GM21390 (cell line): Measurements from ENCODE around the gene SF3B1.
"Not testable (repeated sequence)": the region's sequence is repeated elsewhere in the genome, so short reads cannot be mapped to it uniquely, and the experiment has no call there.

Source experiments
- ATAC-seq: cut with Tn5 transposase; IDR thresholded peaks from one replicate; pipeline ENCODE4 v1.9.1; 2021; ENCODE audit not compliant: unreplicated experiment

SF3B1 gene

DNA sequence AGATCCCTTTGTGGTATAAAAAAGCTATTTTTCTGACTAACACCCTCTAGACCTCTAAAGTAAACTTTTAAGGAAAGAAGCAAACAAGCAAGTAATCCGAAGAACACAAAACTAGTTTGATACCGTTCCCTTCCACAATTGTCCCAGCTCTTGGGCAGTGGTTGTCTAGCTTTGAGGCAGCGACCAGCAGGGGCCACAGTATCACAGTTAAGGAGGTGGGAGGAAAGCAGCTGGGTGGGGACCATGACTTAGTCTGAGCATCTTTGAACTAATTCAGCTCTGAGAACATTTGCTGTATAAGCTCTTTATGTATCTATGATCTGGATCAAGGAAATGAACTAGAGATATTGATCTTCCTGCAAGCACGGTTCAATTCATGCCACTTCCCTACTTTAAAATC is 51.0 kb downstream of the SF3B1 start:
- no peak for ATAC-seq

DNA sequence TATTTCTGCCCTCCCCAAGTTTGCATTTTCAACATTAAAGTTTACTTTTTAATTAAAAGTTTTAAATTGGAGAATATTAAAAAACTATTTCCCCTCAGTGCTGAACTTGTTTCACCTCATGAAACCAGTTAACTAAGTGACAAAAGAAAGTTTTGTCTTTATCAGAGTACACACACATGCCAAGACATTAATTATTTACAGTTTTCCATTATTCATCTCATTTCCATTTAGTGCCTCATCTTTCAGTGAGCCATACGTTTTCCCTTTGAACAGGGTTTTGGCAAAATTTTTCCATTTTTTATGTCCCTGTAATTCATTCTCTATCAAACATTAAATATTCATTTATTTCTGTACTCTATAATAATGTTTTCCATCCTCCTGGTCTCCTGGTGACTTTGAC is 53.2 kb downstream of the SF3B1 start:
- no peak for ATAC-seq

DNA sequence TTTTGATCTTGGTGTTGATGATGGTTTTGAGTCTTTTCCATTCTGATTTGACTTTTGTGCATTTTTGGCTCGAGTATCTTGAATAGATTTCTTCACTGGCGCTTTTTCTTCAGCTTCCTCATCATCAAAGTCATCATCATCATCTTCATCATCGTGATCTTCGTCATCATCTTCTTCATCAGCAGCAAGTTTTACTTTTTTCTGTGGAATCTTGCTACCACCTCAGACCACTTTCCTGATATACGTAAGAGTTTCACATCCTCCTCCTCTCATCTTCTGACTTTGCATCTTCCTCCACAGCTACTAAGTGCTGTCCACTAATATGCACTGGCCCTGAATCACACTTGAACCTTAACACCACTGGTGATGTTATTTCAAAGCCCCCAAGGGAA is 54.9 kb downstream of the SF3B1 start:
- ATAC-seq: not testable (repeated sequence)

DNA sequence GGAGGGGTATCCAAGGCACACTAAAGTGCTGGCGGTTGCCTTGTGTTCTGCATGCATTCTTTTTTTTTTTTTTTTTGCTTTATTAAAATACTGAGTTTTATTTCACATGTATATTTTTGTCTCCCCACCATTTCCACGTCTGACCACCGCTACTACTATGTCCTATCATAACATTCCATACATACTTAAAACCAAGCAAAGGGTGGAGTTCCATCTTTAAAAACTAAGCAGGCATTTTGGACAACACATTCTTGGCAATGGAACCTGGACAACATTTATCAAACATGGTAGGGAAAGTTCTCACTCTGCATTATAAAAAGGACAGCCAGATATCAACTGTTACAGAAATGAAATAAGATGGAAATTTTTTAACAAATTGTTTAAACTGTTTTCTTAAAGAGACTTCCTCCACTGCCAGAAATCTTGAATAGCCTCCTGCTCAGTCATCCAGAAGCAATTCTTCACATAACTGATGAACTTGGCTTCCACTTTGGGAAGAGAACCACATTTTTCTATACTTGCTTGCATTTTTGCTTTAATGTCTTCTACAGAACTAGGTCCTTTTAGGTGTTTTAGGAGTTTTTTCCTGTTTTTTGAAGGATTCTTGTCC is 55.4 kb downstream of the SF3B1 start:
- ATAC-seq: not testable (repeated sequence)

DNA sequence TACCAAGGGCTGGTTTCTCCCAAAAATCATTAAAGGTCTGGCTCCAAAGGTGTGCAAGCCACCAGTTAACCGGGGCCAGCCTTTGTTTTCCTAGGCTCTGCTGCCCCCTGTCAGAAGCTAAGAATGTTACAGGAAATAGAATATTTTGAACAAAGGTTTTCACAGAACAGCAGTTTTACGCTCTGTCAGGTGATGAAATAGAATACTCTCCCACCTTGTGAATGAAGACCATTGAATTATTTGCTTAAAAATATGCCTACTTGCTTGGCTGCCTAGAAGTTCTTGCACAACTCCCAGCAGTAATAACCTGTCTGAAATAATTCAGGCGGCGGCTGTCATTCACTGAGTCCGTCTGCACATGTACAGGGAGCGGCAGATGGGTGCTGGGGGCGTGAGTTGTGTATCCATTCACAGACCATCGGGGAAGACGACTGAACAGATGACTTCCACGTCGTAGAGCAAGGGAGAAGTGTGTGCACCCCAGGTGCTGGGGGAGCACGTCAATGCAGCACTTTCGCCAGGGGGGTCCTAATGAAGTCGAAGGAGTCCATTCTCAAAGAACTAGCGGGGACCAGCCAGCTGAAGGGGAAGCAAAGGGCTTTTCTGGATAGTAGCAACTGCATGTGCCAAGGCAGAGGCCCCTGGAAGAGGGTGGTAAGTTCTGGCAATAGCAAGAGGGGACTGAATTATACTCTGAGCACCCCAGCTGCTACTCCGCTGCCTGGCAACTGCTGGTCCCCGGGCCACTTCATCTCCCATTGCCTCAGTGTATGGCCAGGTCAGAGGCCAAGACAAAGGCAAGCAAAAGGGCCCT is 56.1 kb downstream of the SF3B1 start:
- no peak for ATAC-seq

DNA sequence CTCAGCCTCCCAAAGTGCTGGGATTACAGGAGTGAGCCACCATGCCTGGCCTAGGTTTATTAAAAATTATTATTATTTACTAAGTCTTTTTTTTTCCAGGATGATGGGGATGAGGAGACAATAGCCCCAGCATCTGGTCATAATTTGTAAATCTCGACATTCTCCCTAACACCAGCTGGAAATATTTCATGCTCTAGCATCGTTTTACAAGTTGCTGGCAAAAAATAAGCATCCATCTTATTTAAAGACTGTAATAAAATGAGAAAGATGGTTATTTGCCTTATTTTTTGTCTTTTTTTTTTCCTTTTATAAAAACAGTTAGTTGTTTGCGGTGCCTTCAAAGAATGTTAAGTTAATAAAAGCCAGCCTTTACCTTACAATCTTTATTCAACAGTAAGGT is 56.7 kb downstream of the SF3B1 start:
- ATAC-seq: no peak

DNA sequence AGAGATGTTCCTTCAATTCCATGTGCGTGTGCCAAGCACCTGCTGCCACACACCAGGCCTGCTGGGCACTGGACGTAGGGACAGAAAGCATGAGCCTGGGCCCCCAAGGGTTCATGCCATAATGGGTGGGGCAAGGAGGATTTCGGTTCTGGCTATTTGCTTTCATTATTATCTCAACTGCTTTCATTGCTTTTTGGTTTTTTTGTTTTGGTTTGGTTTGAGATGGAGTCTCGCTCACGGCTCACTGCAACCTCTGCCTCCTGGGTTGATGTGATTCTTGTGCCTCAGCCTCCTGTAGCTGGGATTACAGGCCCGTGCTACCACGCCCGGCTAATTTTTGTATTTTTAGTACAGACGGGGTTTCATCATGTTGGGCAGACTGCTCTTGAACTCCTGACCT is 57.2 kb downstream of the SF3B1 start:
- no peak for ATAC-seq

DNA sequence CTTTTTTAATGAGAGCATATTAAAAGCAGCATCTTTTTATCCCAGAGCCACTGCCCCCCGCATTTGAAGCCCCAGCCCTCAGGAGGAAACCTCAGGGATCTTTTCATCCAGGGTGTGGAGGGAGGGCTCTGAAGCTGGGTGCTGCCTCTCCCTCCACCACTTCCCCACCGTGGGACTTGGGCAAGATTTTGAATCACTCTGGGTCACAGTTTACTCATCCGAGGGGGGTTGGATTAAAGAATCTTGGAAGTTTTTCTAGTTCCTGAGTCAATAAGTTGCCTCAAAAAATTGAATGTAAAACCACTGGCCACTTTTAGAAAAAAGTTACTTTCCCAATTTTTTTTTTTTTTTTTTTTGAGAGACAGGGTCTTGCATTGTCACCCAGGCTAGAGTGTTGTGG is 62.2 kb downstream of the SF3B1 start:
- no peak for ATAC-seq

DNA sequence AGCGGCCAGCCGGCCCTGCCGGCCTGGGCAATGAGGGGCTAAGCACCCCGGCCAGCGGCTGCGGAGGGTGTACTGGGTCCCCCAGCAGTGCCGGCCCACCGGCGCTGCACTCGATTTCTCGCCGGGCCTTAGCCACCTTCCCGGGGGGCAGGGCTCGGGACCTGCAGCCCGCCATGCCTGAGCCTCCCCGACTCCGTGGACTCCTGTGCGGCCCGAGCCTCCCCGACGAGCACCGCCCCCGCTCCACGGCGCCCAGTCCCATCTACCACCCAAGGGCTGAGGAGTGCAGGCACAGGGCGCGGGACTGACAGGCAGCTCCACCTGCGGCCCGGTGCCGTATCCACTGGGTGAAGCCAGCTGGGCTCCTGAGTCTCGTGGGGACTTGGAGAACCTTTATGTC is 64.2 kb downstream of the SF3B1 start:
- not testable (repeated sequence) for ATAC-seq

DNA sequence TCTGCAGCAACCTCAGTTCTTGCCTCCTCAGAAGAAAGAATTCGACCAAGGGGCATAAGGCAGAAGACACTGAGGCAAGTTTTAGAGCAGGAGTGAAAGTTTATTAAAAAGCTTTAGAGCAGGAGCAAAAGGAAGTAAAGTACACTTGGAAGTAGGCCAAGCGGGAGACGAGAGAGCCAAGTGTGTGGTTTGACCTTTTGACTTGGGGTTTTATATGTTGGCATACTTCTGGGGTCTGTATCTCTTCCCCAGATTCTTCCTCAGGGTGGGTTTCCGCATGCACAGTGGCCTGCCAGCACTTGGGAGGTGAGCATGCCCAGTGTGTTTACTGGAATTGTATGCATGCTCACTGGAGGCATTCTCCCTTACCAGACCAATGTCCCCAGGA is 64.9 kb downstream of the SF3B1 start:
- no peak for ATAC-seq

DNA sequence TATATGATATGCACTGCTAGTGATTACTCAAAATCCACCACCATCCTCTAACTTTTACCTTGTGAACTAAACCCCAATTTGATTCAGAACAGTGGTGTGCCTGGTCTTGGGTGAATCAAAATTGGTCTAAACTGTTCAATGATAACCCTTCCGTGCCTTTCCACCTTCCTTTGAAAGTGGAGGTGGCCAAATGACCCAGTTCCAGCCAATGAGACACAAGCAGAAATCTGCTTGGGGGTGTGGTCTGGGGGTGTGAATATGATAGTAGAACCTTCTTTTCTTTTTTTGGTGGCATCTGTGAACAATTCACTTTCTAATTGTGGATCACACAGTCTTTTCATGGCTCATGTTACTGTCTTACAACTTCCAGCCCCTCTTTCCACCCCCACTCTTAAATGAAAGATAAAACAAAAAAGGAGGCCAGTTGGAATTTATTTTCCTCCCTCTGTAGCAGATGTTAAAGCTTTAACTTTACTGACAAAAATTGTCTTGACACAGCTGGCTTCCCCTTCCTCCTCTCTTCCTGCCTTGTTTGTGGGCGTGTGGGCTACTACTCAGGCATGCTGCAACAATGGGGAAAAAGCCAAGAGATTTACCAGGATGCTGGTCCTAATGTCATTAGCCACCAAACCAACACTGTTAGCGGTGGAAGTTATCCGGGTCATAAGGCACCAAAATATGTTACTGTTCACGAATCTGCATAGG is 65.4 kb downstream of the SF3B1 start:
- no peak for ATAC-seq

DNA sequence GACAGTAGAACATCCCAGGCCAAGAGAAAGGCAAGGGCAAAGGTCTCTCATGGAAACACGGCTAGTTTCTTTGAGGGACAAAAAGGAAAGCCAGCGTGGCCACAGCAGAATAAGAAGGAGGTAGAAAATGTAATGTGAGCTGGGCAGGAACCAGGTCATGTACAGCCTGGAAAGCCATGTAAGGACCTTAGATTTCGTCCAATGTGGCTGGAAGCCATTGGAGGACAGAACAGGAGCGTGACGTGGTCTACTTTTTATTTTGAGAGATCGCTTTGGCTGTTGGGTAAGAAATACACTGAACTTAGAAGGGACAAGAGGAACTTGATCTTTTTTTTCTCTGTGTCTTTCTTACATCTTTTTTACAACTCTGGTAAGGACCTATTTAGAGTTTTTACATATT is 66.4 kb downstream of the SF3B1 start:
- ATAC-seq: no peak

DNA sequence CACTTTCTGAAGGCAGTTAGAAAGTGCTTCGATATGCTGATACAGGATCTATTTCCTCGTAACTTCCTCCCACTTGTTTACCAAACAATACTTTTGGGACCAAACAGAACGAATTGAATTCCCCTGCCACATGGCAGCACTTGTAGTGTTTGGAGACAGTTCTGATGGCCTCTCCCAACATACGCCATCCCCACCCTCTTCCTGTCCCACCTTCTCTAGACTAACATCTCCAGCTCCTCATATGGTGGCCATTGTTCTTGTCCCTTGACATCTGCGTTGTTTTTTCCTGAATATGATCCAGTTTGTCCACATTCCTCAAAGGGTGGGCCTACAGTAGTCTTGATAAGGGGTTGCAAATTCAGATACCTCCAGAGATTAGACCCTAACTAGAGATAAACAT is 70.8 kb downstream of the SF3B1 start:
- no peak for ATAC-seq

DNA sequence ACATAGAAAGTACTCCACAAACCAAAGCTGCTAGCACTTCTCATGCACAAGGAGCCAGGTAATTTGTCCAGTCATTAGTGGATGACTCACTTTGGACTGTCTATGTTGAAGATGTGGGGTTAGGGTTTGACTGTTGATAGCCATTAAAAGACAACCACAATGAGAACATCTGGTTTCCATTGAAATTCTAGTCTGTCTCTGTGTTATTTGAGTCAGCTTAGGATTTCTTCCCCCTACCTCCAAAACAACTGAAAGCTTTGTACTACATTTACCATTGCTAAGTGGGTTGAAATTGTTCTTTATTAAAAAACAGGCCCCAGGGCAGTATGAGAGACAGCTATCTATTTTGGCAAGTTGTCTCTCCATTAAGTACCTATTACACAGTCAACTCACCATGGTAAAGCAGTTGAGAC is 74.1 kb downstream of the SF3B1 start:
- ATAC-seq: peak; percentile 69

DNA sequence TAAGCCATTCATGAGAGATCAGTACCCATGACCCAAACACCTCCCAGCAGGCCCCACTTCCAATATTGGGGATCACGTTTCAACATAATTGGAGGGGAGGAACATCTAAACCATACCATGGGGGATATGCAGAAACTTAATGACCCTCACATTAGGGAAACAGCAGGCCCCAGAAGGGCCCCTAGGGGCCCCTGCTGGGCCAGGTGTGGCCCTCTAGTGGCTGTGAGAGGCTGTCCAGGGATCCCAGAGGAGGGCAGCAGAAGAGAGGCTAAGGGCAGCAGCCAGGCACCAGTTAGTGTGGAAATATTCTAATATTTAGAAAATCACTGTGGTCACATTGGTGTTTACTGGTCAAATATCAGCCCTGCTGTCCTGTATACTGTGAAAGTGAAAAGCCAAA is 75.0 kb downstream of the SF3B1 start:
- no peak for ATAC-seq

DNA sequence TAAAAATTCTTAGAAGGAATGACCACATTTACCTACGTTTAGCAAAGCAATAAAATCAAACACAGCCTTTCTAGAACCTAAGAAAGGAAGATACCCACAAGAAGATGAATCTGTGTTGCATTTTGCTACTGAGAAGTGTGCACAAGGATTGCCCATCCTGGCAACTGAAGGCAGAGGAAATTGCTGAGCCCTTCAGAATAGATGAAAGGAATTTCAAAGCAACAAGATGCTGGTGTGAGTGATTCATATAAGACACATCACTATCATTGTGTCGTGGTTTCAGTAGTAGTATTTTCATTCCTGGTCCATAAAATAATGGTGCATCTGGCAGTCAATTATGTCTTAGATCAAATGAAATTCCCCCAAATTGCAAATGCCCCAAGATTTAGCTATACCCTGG is 75.9 kb downstream of the SF3B1 start:
- no peak for ATAC-seq

DNA sequence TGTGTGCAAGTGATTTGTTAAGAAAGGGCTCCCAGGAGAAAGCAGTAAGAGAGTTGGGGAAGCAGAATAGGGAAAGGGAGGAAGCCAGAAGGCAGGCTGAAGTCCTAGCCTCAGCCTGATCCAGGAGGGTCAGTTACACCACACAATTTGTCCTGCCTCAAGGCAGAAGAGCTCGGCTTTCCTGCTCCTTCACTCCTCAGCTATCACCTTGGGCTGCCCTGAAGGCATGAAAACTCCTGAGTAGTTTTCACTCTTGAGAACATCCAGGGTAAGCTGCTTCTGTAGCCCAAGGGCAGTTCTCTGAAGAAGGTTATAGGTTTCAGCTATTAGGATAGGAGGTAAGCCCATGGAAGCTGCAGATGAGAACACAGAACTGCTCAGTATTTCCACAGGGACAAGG is 76.8 kb downstream of the SF3B1 start:
- ATAC-seq: no peak

DNA sequence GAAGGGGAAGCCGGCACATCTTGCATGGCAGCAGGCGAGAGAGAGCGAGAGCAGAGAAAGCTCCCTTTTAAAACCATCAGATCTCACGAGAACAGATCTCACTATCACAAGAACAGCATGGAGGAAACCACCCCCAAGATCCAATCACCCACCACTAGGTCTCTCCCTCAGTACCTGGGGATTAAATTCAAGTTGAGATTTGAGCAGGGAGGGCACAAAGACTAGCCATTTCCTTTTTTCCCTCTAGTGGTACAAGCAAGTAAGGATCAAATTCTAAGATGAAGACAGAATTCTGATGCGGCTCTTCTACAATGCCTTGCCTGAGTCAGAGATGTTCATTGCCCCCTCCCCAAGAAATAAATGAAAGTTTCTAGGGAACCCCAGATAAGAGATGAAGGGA is 78.7 kb downstream of the SF3B1 start:
- no peak for ATAC-seq

DNA sequence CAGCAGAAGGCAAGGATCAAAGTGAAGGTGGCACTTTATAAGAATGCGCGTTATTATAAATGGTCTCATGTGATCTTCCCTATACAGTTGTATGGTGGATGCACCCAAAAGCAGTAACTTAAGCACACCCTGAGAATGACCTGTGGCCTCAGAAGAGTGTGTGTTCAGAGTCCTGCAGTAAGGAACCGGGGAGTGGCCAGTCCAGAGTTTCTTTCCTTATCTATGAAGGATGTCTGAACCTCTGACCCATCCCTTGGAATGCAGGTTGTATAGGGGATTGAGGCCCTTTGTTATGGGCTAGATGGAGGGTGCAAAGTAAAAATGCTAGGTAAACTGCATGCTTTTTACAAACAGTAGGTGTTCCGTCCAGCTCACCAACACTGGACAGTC is 80.7 kb downstream of the SF3B1 start:
- ATAC-seq: no peak

DNA sequence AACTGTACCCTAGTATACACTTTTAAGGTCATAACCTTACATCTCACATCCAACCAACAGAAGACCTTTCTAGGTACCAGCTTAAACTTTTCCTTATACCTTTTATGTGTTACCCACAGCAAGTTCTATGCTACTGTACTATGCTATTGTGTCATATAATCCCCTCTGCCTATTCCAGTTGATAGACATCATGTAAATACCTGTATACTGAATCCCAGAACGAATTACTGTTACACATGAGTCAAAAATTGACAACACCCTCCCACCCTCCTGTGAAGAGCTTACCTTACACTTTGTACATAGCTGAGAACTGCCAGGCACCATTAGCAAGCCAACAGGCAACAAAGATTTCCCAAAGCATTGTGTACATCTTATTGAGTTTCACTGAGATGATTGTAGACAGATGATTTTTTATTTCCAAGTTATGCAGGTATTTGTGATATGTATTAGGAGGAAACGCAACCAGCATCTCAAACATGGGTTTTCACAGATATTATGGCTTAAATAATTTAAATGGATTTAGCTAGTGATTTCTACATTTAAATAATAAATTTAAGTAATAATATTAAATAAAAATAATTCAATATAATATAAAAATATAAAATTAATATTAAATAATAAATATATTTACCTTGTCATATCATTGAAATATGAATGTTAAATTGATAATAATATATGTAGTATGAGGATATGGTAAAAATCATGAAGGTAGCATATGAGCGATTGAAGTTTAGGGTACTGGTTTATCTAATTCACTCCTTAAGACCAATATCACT is 81.2 kb downstream of the SF3B1 start:
- no peak for ATAC-seq

DNA sequence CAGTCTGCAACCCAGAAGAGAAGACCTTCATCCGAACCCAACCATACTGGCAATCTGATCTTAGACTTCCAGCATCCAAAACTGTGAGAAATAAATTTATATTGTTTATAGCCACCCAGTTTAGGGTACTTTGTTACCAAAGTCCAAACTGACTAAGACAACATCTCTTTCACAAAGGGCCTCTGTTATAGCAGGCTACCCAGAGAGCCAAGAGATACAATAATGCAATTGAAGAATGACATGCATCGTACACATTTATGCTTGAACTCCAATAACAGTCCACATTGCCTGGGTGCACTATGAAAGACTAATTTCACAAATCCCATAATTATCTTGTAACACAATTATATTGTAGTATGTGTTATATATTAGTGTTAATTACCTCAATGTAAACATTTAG is 85.1 kb downstream of the SF3B1 start:
- ATAC-seq: no peak
